ENCODE data around the gene IWS1. TPM values are rescaled to one million over a fixed set of nuclear protein-coding genes. Genes with fewer than 3 reads are reported as not detected.

Gene IWS1
- total RNA-seq, 4 donors from 2014 or later, result 36.9 to 43.9 (median 39.6) TPM

DNA sequence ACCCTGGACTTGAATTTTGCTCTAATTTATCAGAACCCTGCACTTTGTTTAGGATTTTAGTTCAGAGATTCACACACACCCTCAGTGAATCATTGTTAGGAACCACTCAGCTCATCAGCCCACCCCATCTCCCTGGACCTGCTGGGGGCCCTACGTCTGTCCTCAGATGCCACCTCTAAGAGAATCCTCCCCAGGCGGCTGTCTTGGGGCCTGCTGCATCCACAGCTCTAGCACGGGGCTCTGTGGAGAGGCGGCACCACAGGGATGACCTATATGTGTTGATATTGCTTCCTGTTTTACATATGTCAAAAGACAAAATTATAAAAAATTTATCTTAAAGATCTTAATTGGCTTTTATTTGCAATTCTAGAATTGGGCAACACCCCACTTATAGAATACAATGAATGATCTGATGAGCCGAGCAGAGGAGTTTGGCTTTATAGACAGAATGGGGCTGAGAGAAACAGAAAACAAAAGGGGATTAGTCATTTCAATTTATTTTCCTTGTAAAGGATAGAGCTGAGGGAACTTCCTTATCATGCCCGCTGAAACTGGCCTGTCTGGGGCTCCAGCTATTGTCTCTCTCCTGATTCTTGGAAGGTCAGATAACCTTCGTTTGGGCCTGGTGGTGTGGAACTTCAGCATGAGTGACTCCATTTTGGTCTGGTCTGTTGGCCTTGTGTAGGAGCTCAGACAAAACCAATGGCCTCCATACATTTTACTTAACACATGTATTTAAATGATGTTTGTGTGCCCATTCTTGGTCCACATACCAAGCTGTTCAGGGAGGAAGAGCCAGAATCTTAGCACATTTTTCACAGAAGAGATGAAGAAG is 10.6 kb upstream of the IWS1 start:
- TF ChIP-seq POLR2AphosphoS5 (IDR thresholded peaks at IDR 0.05), result no peak
- H3K27ac ChIP-seq, result no peak overlapping the region
- H3K36me3 ChIP-seq, result no peaks in the 10 kb centered on the region
- no peak overlapping the region for H3K4me3 ChIP-seq
- H3K4me1 ChIP-seq, result no peaks in the 10 kb centered on the region
- 71 to 97% methylated on average over 5 to 6 of the region's 7 CpGs for WGBS, 2 donors (ENCODE audit: low coverage in 1 of 2)
- no peak for ATAC-seq
- peaks cover 7% of the 10 kb centered on the region for H3K27me3 ChIP-seq
- H3K9me3 ChIP-seq, result no peaks in the 10 kb centered on the region

DNA sequence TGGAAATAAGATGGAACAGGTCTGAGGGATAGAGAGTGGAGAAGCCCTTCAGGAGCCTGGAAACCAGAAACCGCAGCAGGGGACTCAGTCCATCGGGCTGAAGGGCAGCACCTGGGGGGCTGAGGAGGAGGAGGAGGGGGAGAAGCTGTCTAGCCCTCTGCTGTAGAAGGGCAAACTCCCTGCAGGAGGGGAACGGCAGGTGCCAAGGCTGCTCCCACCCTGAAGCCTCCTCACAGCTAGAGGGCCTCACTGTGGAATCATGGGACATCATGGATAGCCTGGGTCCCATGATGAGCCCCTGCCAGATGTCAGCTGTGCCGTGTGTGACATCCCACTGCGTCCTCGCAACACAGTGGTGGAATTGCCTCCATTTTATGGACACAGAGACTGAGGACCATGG is 9.6 kb upstream of the IWS1 start:
- Histone ChIP-seq H3K9me3 (no peaks in the 10 kb centered on the region), H3K4me3 (no peak overlapping the region), H3K36me3 (no peaks in the 10 kb centered on the region), H3K4me1 (no peaks in the 10 kb centered on the region), H3K27ac (no peak overlapping the region), H3K27me3 (peaks cover 7% of the 10 kb centered on the region)
- ATAC-seq, result no peak
- WGBS, 2 donors (ENCODE audit: low coverage in 1 of 2), result no CpG with 5 or more reads among the region's 6 CpGs
- no peak for TF ChIP-seq EP300 (IDR thresholded peaks at IDR 0.05)
- TF ChIP-seq POLR2A (IDR thresholded peaks at IDR 0.05), result no peak
- TF ChIP-seq POLR2AphosphoS5 (IDR thresholded peaks at IDR 0.05), result no peak
- TF ChIP-seq, protein P1, sequence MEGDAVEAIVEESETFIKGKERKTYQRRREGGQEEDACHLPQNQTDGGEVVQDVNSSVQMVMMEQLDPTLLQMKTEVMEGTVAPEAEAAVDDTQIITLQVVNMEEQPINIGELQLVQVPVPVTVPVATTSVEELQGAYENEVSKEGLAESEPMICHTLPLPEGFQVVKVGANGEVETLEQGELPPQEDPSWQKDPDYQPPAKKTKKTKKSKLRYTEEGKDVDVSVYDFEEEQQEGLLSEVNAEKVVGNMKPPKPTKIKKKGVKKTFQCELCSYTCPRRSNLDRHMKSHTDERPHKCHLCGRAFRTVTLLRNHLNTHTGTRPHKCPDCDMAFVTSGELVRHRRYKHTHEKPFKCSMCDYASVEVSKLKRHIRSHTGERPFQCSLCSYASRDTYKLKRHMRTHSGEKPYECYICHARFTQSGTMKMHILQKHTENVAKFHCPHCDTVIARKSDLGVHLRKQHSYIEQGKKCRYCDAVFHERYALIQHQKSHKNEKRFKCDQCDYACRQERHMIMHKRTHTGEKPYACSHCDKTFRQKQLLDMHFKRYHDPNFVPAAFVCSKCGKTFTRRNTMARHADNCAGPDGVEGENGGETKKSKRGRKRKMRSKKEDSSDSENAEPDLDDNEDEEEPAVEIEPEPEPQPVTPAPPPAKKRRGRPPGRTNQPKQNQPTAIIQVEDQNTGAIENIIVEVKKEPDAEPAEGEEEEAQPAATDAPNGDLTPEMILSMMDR (IDR thresholded peaks at IDR 0.05), result no peak

DNA sequence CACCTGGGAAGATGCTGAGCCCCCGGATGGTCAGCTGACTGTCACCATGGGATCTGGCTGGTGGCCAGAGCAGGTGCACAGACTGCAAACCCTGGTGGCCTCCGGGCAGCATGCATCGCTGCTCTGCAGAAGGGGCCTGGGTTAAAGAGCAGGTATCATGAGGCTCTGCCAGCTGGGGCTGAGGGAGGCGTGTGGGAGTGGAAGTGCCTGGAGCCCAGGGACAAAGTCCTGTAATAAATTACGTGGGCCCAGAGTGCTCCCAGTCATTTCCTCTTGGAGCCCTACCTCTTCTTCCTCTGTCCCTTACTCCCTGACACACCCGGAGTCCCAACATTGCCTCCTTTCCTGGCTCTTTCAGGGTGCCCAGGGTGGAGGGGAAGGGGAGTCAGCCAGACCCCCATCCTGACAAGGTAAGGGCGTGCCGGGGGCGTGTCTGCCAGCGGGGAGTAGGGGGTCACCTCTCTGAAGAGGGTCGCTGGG is 9.2 kb upstream of the IWS1 start, which contains the start of gene MYO7B:
Gene MYO7B, plus strand, starts transcription at position 262 of the 480 bp plus-strand sequence. CDS start 24,040 bp downstream, outside the sequence.
- H3K4me3 ChIP-seq, result no peak within 1 kb of the TSS
- no peak within 1 kb of the TSS for H3K27ac ChIP-seq
- no peaks in the 10 kb centered on the region for H3K4me1 ChIP-seq
- no peak for ATAC-seq
- no peaks in the 10 kb centered on the region for H3K9me3 ChIP-seq
- TF ChIP-seq POLR2AphosphoS5 (IDR thresholded peaks at IDR 0.05), result no peak
- TF ChIP-seq POLR2A (IDR thresholded peaks at IDR 0.05), result no peak
- TF ChIP-seq EP300 (IDR thresholded peaks at IDR 0.05), result no peak
- TF ChIP-seq, protein P1 (IDR thresholded peaks at IDR 0.05), result no peak
- WGBS, 2 donors (ENCODE audit: low coverage in 1 of 2), result 71% methylated on average over 1 of the region's 11 CpGs; no CpG with 5 or more reads in 1 of the 2 donors
- no peaks in the 10 kb centered on the region for H3K36me3 ChIP-seq
- peaks cover 7% of the 10 kb centered on the region for H3K27me3 ChIP-seq

DNA sequence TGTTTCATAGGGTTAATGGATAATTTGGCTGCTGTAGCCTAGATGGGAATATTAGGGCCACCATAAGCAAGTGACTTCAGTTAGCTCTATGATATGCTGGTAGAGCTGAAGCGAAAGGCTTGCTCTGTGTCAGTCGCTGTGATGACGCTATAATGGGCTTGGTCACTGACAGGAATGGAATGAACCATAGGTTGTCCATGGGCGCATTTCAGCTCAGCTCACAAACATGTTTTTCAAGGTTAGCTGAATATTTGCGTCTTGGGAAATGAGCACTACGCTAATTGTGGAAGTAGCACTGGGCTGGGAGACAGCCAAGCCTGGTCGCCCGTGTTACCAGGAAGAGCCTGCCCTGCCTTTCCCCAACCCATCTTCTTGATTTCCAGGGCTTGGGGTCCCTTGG is 6.0 kb upstream of the IWS1 start:
- H3K27ac ChIP-seq, result no peak overlapping the region
- no peak for ATAC-seq
- peaks cover 0 to 5% (median 0%) of the 10 kb centered on the region in 3 donors for H3K9me3 ChIP-seq
- WGBS, 2 donors (ENCODE audit: low coverage in 1 of 2), result 82 to 90% methylated on average over 2 to 3 of the region's 8 CpGs
- TF ChIP-seq EP300 (IDR thresholded peaks at IDR 0.05), result no peak
- no peak for TF ChIP-seq POLR2AphosphoS5 (IDR thresholded peaks at IDR 0.05)
- no peak for TF ChIP-seq POLR2A (IDR thresholded peaks at IDR 0.05)
- TF ChIP-seq, protein P1 (IDR thresholded peaks at IDR 0.05), result no peak
- H3K27me3 ChIP-seq, result peaks cover 7% of the 10 kb centered on the region
- peaks cover 0 to 3% (median 0%) of the 10 kb centered on the region in 3 donors for H3K4me1 ChIP-seq
- no peak overlapping the region for H3K4me3 ChIP-seq
- no peaks in the 10 kb centered on the region for H3K36me3 ChIP-seq

DNA sequence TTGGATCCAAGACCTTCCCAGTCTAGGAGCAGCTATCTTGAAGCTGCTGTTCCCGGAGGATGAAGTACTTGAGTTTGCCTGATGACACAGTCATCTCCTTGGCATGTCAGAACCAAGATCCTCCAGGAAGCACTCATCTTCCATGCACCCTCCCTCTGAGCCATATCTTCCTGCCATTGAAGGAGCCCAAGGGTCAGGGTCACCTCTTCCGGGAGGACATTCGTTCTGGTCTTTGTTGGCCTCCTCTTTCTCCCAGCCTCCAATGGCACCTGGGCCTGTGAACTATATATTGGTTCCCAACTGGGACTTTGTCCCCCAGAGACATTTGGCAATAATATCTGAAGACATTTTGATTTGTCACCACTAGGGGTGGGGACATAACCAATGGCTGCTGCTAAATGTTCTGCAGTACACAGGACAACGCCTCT is 4.9 kb upstream of the IWS1 start:
- 70 to 75% methylated on average over 1 to 4 of the region's 4 CpGs for WGBS, 2 donors (ENCODE audit: low coverage in 1 of 2)
- ATAC-seq, result no peak

More for the DNA sequence above, 4.9 kb upstream of the IWS1 start:
- TF ChIP-seq, protein P1 (IDR thresholded peaks at IDR 0.05), result no peak
- TF ChIP-seq POLR2A (IDR thresholded peaks at IDR 0.05) (no peak), POLR2AphosphoS5 (IDR thresholded peaks at IDR 0.05) (no peak), EP300 (IDR thresholded peaks at IDR 0.05) (no peak)
- H3K27me3 ChIP-seq, result peaks cover 7% of the 10 kb centered on the region
- H3K9me3 ChIP-seq, result peaks cover 0 to 5% (median 0%) of the 10 kb centered on the region in 3 donors
- H3K4me3 ChIP-seq, result no peak overlapping the region
- no peaks in the 10 kb centered on the region for H3K36me3 ChIP-seq
- peaks cover 0 to 8% (median 0%) of the 10 kb centered on the region in 3 donors for H3K4me1 ChIP-seq
- no peak overlapping the region for H3K27ac ChIP-seq

All from gastroesophageal sphincter (tissue), 4 donors.